Stimulated activated CD8-positive, alpha-beta memory T cell treated with anti-CD3 and anti-CD28 coated beads, Interleukin-15, amount 100 ng/mL, for 48 hours (primary cell): ENCODE results near the gene TNFRSF14.

Experiments used
- DNase-seq, 2 donors: peaks; one replicate each; pipeline ENCODE4 v3.0.0-alpha.2; 2020; ENCODE audit warnings: low read depth in 2 of 2

Gene TNFRSF14

DNA sequence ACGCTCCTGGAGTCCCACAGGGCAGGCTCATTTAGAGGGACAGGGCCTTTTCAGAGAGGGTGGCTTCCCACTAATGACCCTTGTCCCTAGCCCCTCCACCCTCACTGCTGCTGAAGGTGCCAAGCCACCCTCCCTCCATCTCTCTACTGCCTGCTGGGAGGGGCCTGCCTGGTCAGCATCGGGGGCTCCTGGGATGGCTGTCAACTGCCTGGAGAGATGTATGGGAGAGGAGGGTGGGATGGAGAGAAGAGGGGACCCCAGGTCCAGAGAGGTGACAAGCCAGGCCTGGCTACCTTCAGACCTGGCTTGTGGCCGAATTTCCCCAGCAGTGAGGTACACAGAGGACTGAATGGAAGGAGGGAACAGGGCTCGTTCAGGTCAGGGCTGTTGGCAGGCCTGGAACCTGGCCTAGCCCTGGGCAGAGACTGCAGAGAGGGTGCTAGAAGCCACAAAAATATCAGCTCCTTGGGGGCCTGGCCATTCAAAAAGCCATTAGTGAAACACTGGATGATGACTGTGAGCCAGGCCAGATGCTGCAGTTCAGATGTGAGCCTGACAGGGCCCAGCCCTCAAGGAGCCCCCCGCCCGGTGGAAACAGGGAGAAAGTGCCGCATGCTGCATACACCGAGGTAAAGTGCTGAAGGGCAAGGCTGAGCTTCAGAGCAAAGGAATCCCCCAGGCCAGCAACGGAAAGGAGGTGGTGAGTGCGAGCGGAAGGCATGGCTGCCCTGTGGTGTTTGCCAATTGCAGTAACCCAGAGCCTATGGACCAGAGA is 56.6 kb downstream of the TNFRSF14 start:
- DNase-seq: no peak
